H54 (cell line): ENCODE data around the gene KCNK7.

ENCODE experiments used
- DNase-seq: peaks from one replicate; pipeline ENCODE4 v3.0.0; 2011; ENCODE audit warnings: low spot score, mixed read lengths; ENCODE audit not compliant: insufficient read length
- FAIRE-seq: peaks from 3 replicates; lab custom pipeline; 2011; peaks lifted over from hg19 to GRCh38; lab: Jason Lieb, UNC
- POLR2A ChIP-seq: IDR thresholded peaks from 2 replicates; pipeline ENCODE4 v1.6.1; 2011; ENCODE audit warnings: low read depth, mild to moderate bottlenecking, low read length

Gene KCNK7

DNA sequence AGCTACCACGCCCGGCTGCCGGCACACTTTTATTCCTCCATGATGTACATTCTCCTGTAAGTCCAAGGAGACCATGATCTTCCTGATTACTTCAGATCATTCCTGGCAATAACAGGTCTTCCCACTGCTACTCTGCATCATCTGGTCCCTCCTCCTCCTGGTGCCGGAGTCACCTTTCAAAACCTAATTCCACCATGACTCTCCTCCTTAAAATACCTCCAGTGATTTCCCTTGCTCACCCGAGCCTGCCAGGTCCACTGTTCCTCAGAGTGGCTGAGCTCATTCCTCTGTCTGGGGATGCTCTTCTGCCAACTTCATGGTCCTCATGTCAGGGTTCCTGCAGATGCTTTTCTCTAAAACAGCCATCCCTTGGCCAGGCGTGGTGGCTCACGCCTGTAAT, 33.6 kb downstream of the KCNK7 start:
- no peak for TF ChIP-seq POLR2A
- FAIRE-seq (no peak), DNase-seq (no peak)

DNA sequence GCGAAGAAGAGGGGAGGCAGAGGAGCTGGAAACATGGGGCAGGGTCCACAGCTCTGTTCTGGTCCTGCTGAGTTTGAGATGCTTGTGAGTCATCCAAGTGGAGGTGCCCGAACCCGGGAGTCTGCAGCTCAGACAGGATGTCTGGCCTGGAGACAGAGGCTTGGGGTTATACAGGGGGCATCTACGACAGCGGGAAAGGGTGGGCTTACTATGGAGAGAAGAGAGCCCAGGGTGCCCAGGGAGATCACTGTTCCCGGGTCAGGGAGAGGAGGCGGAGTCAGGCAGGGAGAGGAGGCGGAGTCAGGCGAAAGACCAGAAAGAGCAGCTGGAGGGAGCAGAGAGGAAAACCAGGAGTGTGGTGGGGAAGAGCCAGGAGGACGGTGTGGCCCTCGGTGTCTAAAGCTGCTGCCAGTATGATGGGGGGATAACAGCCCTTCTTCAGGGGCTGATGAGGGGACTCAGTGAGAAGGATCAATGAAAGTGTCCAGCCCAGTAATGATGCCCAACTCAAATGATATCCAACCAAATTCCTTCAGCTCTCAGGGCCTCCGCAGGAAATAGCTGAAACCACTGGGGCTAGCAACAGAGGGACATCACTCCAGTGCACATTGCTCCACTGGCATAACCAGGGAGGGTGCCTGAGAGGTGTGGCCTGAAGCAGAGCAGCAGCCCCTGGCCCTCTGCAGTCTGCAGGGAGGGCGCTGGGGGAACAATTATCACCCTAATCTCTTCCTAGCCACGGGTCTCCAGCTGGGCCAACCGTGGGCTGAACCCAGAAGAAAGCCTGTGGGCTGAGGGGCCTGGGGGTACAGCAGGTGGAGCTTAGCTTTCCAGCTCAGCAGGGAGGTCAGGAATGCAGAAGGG, 34.8 kb downstream of the KCNK7 start:
- no peak for FAIRE-seq
- DNase-seq, result no peak
- peak; percentile 63 for TF ChIP-seq POLR2A

- DNase-seq, result peak; percentile 90
- TF ChIP-seq POLR2A, result no peak
- no peak for FAIRE-seq
Observed at GRCh38 chr11:65559951-65560537, 35.6 kb downstream of the KCNK7 start.

- FAIRE-seq, result no peak
- no peak for DNase-seq
- no peak for TF ChIP-seq POLR2A
Observed at GRCh38 chr11:65559535-65559934, 36.1 kb downstream of the KCNK7 start.

GRCh38 chr11:65558930-65559509, 36.6 kb downstream of the KCNK7 start:
- FAIRE-seq, result no peak
- TF ChIP-seq POLR2A, result peak; percentile 39; the same call in 1 of the 2 replicates
- DNase-seq, result no peak

- TF ChIP-seq POLR2A, result peak; percentile 53
- FAIRE-seq (no peak), DNase-seq (no peak)
Observed at GRCh38 chr11:65558002-65558929, 37.3 kb downstream of the KCNK7 start, which contains the start of gene LTBP3. Gene LTBP3, minus strand, starts transcription at chr11:65558359. Its CDS starts 400 bp downstream, at chr11:65557959.

DNA sequence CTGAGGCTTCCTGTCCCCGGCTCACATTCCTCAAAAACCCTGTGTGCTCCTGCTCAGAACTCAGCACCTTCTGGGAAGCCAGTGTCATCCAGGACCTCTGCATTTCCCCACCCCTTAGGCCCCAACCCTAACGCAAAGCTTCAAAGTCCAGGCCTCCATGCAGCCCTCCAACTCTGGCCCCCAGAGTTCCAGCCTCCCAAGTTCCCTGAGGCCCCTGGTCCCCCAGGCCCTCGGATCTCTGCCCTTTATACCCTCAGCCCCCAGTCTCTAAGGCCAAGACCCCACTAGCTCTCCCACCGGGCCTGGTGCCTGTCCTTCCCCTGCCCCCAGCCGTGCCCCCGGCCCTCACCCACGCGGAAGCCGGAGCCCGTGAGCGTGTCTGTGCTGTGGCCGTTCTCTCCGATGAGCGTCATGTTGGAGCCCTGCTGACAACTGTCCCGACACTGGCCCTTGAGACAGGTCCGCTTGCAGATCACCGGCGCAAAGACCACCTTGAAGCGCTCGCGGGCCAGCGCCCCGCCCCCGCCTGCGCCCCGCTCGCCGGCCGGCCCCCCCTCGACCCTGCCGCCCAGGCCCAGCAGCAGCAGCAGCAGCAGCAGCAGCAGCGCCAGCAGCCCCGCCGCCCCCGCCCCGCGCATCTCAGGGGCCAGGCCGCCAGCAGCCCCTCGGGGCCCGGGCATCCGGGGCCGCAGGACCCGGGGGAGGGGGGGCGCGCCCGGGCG, 38.2 kb downstream of the KCNK7 start:
- no peak for TF ChIP-seq POLR2A
- FAIRE-seq, result no peak
- DNase-seq, result no peak

GRCh38 chr11:65556470-65557279, 38.9 kb downstream of the KCNK7 start:
- FAIRE-seq (no peak), DNase-seq (no peak)
- no peak for TF ChIP-seq POLR2A

DNA sequence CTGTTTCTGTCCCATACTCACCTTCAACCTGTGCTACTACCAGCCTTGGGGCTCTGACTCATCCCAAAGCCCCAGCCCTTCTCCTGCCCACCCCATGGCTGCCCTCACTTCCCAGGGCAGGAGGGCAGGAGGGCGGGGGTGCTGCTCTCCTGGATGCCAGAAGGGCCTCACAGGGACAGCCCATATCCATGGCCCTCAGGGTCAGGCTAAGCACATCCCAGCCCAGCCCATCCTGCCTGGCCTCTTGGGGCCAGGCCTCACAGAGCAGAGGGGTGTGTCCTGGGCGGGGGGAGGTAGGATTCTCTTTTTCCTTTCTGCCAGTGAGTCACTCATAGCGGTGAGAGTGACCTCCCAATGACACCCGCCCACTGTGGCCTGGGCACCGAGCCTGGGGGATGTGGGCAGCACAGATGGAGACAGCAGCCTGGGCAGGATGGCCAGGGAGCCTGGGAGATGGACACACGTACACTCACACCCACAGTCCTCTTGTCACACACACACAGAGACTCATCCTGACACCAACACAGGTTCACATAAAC, 39.8 kb downstream of the KCNK7 start:
- FAIRE-seq (peak; percentile 53), DNase-seq (peak; percentile 92)
- TF ChIP-seq POLR2A, result peak; percentile 41; the same call in 1 of the 2 replicates

GRCh38 chr11:65554842-65555430, 40.7 kb downstream of the KCNK7 start:
- DNase-seq (no peak), FAIRE-seq (no peak)
- TF ChIP-seq POLR2A, result no peak

DNA sequence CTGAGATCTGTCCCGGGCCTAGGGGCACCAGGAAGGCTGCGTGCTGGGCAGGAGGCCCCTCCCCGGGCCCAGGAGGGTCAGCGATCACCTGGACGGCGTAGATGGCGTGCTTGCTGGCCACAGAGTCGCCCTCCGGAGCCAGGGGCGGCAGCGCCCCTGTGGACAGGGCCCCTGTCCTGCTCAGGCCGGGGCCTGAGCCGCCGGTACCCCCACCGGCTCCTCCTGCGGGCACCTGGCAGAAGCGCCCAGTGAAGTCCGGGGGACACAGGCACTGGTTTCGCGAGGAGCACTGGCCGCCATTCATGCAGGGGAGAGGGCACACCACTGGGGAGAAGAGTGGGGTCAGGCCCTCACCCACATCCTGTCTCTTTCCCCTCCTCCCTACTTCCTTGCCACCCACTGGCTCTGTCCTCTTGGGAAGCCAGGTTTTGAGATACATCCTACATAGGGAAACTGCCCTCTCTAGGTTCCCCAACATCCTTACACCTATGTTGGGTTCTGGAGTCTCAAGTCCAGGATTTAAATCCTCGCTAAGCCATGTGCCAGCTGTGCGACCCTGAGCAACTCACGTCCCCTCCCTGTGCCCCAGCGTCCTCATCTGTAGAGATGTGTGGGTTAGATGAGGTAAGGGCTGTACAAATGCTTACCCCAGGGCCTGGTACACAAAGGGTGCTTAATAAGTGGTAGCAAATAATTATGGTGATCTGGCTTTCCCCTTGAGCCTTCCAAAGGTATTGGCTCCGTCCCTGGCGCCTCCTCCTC, 41.4 kb downstream of the KCNK7 start:
- DNase-seq (no peak), FAIRE-seq (no peak)
- no peak for TF ChIP-seq POLR2A
